Measurements from ENCODE around the gene CXorf58. TPM values are rescaled to one million over a fixed set of nuclear protein-coding genes. Genes with fewer than 3 reads are reported as not detected.

CXorf58 gene
- total and polyA plus RNA-seq, 5 donors from 2014 or later = not detected

Other genes with a start within 250 kb of the CXorf58 start
- 7.9 TPM for gene PRDX4, start 240.5 kb upstream of the CXorf58 start, total RNA-seq
- gene PRDX4, start 240.5 kb upstream of the CXorf58 start, polyA plus RNA-seq = 10 to 100 TPM; 42.6 to 58.2 (median 49.2) TPM
- gene ACOT9, start 164.7 kb upstream of the CXorf58 start, total RNA-seq = 51.6 TPM
- gene ACOT9, start 164.7 kb upstream of the CXorf58 start, polyA plus RNA-seq = 10 to 100 TPM; 20.0 to 33.0 (median 24.4) TPM
- 939 TPM for gene SAT1, start 124.8 kb upstream of the CXorf58 start, total RNA-seq
- gene SAT1, start 124.8 kb upstream of the CXorf58 start, polyA plus RNA-seq = 100 to 1,000 TPM; 186 to 295 (median 255) TPM
- 13.5 TPM for gene APOO, start 68 bp upstream of the CXorf58 start, total RNA-seq
- gene APOO, start 68 bp upstream of the CXorf58 start, polyA plus RNA-seq = 10 to 100 TPM; 13.9 to 20.9 (median 15.2) TPM
- gene KLHL15, start 119.2 kb downstream of the CXorf58 start, total RNA-seq = 29.2 TPM
- gene KLHL15, start 119.2 kb downstream of the CXorf58 start, polyA plus RNA-seq = 1 to 10 TPM; 1.8 to 2.2 (median 2.0) TPM
- gene EIF2S3, start 146.9 kb downstream of the CXorf58 start, total RNA-seq = 228 TPM
- 100 to 1,000 TPM in 2 of 4 donors, 10 to 100 TPM in 2; 55.7 to 137 (median 111) TPM for gene EIF2S3, start 146.9 kb downstream of the CXorf58 start, polyA plus RNA-seq
- 104 TPM for gene ZFX, start 241.7 kb downstream of the CXorf58 start, total RNA-seq
- 10 to 100 TPM; 20.4 to 41.6 (median 38.8) TPM for gene ZFX, start 241.7 kb downstream of the CXorf58 start, polyA plus RNA-seq

All from CD4-positive, CD25-positive, alpha-beta regulatory T cell (primary cell).